A673 (cell line): Measurements from ENCODE around the gene MEPE.

Experiments
- CTCF ChIP-seq: fragments of 300-800, 200-600 bp; sonication (generic); conservative IDR thresholded peaks from 2 replicates; pipeline ENCODE4 v1.5.1; 2017; ENCODE audit warnings: low read depth, mild to moderate bottlenecking, antibody characterized with exemption, low read length, moderate library complexity, mixed read lengths
- EZH2 ChIP-seq: fragments of 200-600 bp; sonication (generic); IDR thresholded peaks from 2 replicates; pipeline ENCODE4 v1.6.1; 2017; ENCODE audit warnings: borderline replicate concordance, low read depth, mild to moderate bottlenecking, mixed read lengths, antibody characterized with exemption, low read length; ENCODE audit not compliant: poor library complexity, severe bottlenecking

GRCh38 chr4:87838205-87838604, 5.4 kb downstream of the MEPE start:
- TF ChIP-seq EZH2 (no peak), CTCF (peak; percentile 54)
